B cell (primary cell): ENCODE measurements around the gene KCND2. TPM values are rescaled to one million over a fixed set of nuclear protein-coding genes. Genes with fewer than 3 reads are reported as not detected.

Experiments used
- ATAC-seq: fragments of 200-7000 bp; cut with Tn5 transposase; one replicate; pipeline ENCODE4 v1.10.0; 2021; ENCODE audit warnings: low read depth, mild to moderate bottlenecking, moderate number of reproducible peaks, moderate library complexity
- CTCF ChIA-PET: fragments of 350-600 bp; sonication (Branson Sonifier 250); formaldehyde crosslinking; loops from one replicate; lab custom pipeline; 2021; ENCODE audit warnings: antibody characterized with exemption, inconsistent platforms; lab: Charles Lee
- POLR2A ChIA-PET: fragments of 350-600 bp; sonication (Branson Sonifier 250); formaldehyde crosslinking; loops from one replicate; lab custom pipeline; 2021; ENCODE audit warnings: antibody characterized with exemption; lab: Charles Lee
- DNase-seq: peaks from one replicate; pipeline ENCODE4 v3.0.0; 2013
- H2AFZ ChIP-seq: 2 replicates; pipeline ENCODE4 v1.6.1; 2012; ENCODE audit warnings: mild to moderate bottlenecking, low read depth, low read length; ENCODE audit not compliant: insufficient read depth, poor library complexity, severe bottlenecking
- H3K27ac ChIP-seq, 2 donors: 1 replicate in 1 of 2; 2 replicates in 1 of 2; pipeline ENCODE4 v1.5.1; 2012 to 2013; ENCODE audit warnings: low read length in 2 of 2, mild to moderate bottlenecking in 2 of 2, moderate library complexity in 1 of 2
- H3K27me3 ChIP-seq, 4 experiments: fragments of 200-600 bp in 1 of 4; sonication (generic) in 1 of 4; replicated peaks in 1 of 4; 1 replicate in 2 of 4; 2 replicates in 2 of 4; pipeline versions ENCODE4 v1.6.1 to v1.7.0; 2013 to 2016; ENCODE audit warnings: low read length in 3 of 4, mild to moderate bottlenecking in 2 of 4, mixed read lengths in 1 of 4, moderate library complexity in 1 of 4; ENCODE audit not compliant: insufficient read depth in 4 of 4, control insufficient read depth in 3 of 4; ENCODE audit errors: control extremely low read depth in 1 of 4
- H3K36me3 ChIP-seq, 2 experiments: replicated peaks in 1 of 2; 1 replicate in 1 of 2; 2 replicates in 1 of 2; pipeline versions ENCODE4 v1.6.1 to v1.7.1; 2013; ENCODE audit warnings: low read length in 1 of 2; ENCODE audit not compliant: insufficient read depth in 2 of 2, control insufficient read depth in 1 of 2; ENCODE audit errors: control extremely low read depth in 1 of 2, extremely low read depth in 1 of 2
- H3K4me1 ChIP-seq, 2 donors: fragments of 200-600 bp in 1 of 2; sonication (generic) in 1 of 2; 1 replicate in 1 of 2; 2 replicates in 1 of 2; pipeline versions ENCODE4 v1.5.1 to v1.6.1; 2013 to 2017; ENCODE audit warnings: low read length in 2 of 2; ENCODE audit not compliant: control insufficient read depth in 2 of 2, insufficient read depth in 2 of 2
- H3K4me2 ChIP-seq: replicated peaks from 2 replicates; pipeline ENCODE3; 2012; ENCODE audit warnings: mild to moderate bottlenecking, low read depth, low read length; ENCODE audit not compliant: poor library complexity, severe bottlenecking
- H3K4me3 ChIP-seq, 5 experiments: fragments of 200-600 bp in 1 of 5; sonication (generic) in 1 of 5; 1 replicate in 3 of 5; 2 replicates in 2 of 5; pipeline versions ENCODE4 v1.5.1 to v1.7.0; 2011 to 2016; ENCODE audit warnings: low read length in 4 of 5, mild to moderate bottlenecking in 4 of 5, low read depth in 2 of 5, control low read depth in 1 of 5, moderate library complexity in 1 of 5; ENCODE audit not compliant: insufficient read depth in 1 of 5; ENCODE audit errors: control extremely low read depth in 1 of 5, extremely low read depth in 1 of 5
- H3K79me2 ChIP-seq: fragments of 200-600 bp; sonication (generic); one replicate; pipeline ENCODE4 v1.6.0; 2016; ENCODE audit warnings: low read length; ENCODE audit not compliant: control insufficient read depth, insufficient read depth
- H3K9ac ChIP-seq: fragments of 200-600 bp; sonication (generic); 2 replicates; pipeline ENCODE4 v1.6.1; 2017; ENCODE audit warnings: mild to moderate bottlenecking, low read length, moderate library complexity
- H3K9me3 ChIP-seq, 3 donors: one replicate each; pipeline versions ENCODE4 v1.6.1 to v1.7.1; 2013; ENCODE audit warnings: low read length in 2 of 3; ENCODE audit not compliant: control insufficient read depth in 2 of 3, insufficient read depth in 1 of 3; ENCODE audit errors: control extremely low read depth in 1 of 3
- H4K20me1 ChIP-seq: 2 replicates; pipeline ENCODE4 v1.6.0; 2012; ENCODE audit warnings: mild to moderate bottlenecking, low read length; ENCODE audit not compliant: insufficient read depth, control insufficient read depth, poor library complexity, severe bottlenecking
- H3K27ac Mint-ChIP-seq: one replicate; pipeline ENCODE4 v1.8.0; 2021; ENCODE audit warnings: mixed read lengths
- H3K27me3 Mint-ChIP-seq: one replicate; pipeline ENCODE4 v1.8.0; 2021; ENCODE audit warnings: mixed read lengths
- H3K4me1 Mint-ChIP-seq: one replicate; pipeline ENCODE4 v1.8.0; 2021; ENCODE audit warnings: mixed read lengths
- H3K4me3 Mint-ChIP-seq: one replicate; pipeline ENCODE4 v1.8.0; 2021; ENCODE audit warnings: mixed read lengths
- H3K9me3 Mint-ChIP-seq: one replicate; pipeline ENCODE4 v1.8.0; 2022; ENCODE audit warnings: mixed read lengths; ENCODE audit not compliant: insufficient read depth
- EZH2 ChIP-seq: IDR thresholded peaks from 2 replicates; pipeline ENCODE4 v1.6.1; 2012; ENCODE audit warnings: borderline replicate concordance, low read depth, mild to moderate bottlenecking, moderate library complexity, low read length; ENCODE audit not compliant: insufficient read depth, poor library complexity, severe bottlenecking
- WGBS: methylation state at CpG from one replicate; pipeline ENCODE4 v1.1.5; 2013; ENCODE audit warnings: missing lambda C conversion rate; ENCODE audit not compliant: insufficient coverage; 5-methylcytosine and 5-hydroxymethylcytosine counted together
- intact Hi-C: fragments of 100-400 bp; cut with micrococcal nuclease; formaldehyde crosslinking; loops from one replicate; pipeline ENCODE4 v1.10.0; 2022
- polyA minus RNA-seq: library from RNA; depleted of rRNA, polyadenylated mRNA; stranded (reverse); fragments of >200 nt; gene quantifications from 2 replicates; pipeline ENCODE4 v1.2.3, GENCODE V29; 2012
- polyA plus RNA-seq: library from polyadenylated mRNA; depleted of rRNA; stranded (reverse); fragments of >200 nt; gene quantifications from 2 replicates; pipeline ENCODE4 v1.2.3, GENCODE V29; 2012
- total RNA-seq, 2 donors: library from RNA; stranded (reverse); fragments of 120-200 nt in 1 of 2; gene quantifications; 1 replicate in 1 of 2; 2 replicates in 1 of 2; pipeline versions ENCODE4 v1.2.3 to v1.2.4, GENCODE V29; 2013 to 2022
- TF ChIP-seq, protein P1 (sequence below): fragments of 200-600 bp; IDR thresholded peaks from one replicate; pipeline ENCODE4 v1.8.0; 2022; ENCODE audit warnings: antibody characterized with exemption, mild to moderate bottlenecking

KCND2 gene
- not detected in 2 replicates for total RNA-seq
- not detected for total RNA-seq (2013)
- polyA plus RNA-seq = not detected in 2 replicates
- not detected in 2 replicates for polyA minus RNA-seq

GRCh38 chr7:120272701-120273475 is at the start of gene KCND2:
Gene KCND2, plus strand, starts transcription at chr7:120273175.
- peak within 1 kb of the TSS; percentile 37 for H3K4me3 Mint-ChIP-seq

GRCh38 chr7:120226188-120226587 is 46.8 kb upstream of the KCND2 start:
- Mint-ChIP-seq H3K9me3 (no peaks in the 10 kb centered on the region), H3K4me1 (no peaks in the 10 kb centered on the region), H3K4me3 (no peak overlapping the region), H3K27me3 (no peaks in the 10 kb centered on the region), H3K27ac (no peak overlapping the region)
- Histone ChIP-seq H4K20me1 (no peaks in the 10 kb centered on the region), H3K79me2 (no peaks in the 10 kb centered on the region), H3K36me3 (no peaks in the 10 kb centered on the region), H3K4me2 (no peak overlapping the region), H3K9me3 (no peaks in the 10 kb centered on the region), H3K4me3 (no peak overlapping the region), H3K9ac (no peak overlapping the region), H3K4me1 (no peaks in the 10 kb centered on the region), H3K27me3 (no peaks in the 10 kb centered on the region), H3K27ac (no peak overlapping the region), H2AFZ (no peak overlapping the region)
- ChIA-PET POLR2A (no interaction called here), CTCF (no interaction called here)
- ATAC-seq (no peak), DNase-seq (no peak)
- WGBS = no CpG with 5 or more reads among the region's 1 CpG
- intact Hi-C loops = no loop called here
- TF ChIP-seq EZH2 = no peak
- TF ChIP-seq, protein P1, sequence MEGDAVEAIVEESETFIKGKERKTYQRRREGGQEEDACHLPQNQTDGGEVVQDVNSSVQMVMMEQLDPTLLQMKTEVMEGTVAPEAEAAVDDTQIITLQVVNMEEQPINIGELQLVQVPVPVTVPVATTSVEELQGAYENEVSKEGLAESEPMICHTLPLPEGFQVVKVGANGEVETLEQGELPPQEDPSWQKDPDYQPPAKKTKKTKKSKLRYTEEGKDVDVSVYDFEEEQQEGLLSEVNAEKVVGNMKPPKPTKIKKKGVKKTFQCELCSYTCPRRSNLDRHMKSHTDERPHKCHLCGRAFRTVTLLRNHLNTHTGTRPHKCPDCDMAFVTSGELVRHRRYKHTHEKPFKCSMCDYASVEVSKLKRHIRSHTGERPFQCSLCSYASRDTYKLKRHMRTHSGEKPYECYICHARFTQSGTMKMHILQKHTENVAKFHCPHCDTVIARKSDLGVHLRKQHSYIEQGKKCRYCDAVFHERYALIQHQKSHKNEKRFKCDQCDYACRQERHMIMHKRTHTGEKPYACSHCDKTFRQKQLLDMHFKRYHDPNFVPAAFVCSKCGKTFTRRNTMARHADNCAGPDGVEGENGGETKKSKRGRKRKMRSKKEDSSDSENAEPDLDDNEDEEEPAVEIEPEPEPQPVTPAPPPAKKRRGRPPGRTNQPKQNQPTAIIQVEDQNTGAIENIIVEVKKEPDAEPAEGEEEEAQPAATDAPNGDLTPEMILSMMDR = no peak

More at GRCh38 chr7:120272701-120273475, at the start of gene KCND2:
- Histone ChIP-seq H4K20me1 (no peaks in the 10 kb centered on the region), H3K27me3 (peaks cover 0 to 18% (median 5%) of the 10 kb centered on the region in 4 experiments), H3K9ac (no peak within 1 kb of the TSS), H3K4me2 (peak within 1 kb of the TSS; percentile 35), H2AFZ (peak within 1 kb of the TSS; percentile 22), H3K4me3 (no peak within 1 kb of the TSS), H3K9me3 (peaks cover 0 to 18% (median 0%) of the 10 kb centered on the region in 3 donors), H3K79me2 (no peaks in the 10 kb centered on the region), H3K4me1 (peaks cover 0 to 7% of the 10 kb centered on the region in 2 donors), H3K36me3 (no peaks in the 10 kb centered on the region), H3K27ac (no peak within 1 kb of the TSS)
- Mint-ChIP-seq H3K9me3 (no peaks in the 10 kb centered on the region), H3K27me3 (peaks cover 41% of the 10 kb centered on the region), H3K27ac (no peak within 1 kb of the TSS), H3K4me1 (peaks cover 5% of the 10 kb centered on the region)
- WGBS = 3% methylated on average over 62 of the region's 69 CpGs
- ChIA-PET POLR2A (no interaction called here), CTCF (no interaction called here)
- intact Hi-C loops = no loop called here
- TF ChIP-seq, protein P1 = no peak
- no peak for TF ChIP-seq EZH2
- DNase-seq (no peak), ATAC-seq (no peak)
